Right kidney (tissue), 1 donor: ENCODE measurements around the gene LY6G6D.
A peak's percentile ranks its signal among the peaks of the same experiment; 100 is the strongest.

ENCODE experiments used
- DNase-seq: peaks from one replicate; pipeline ENCODE4 v3.0.0-alpha.2; 2016

LY6G6D gene

DNA sequence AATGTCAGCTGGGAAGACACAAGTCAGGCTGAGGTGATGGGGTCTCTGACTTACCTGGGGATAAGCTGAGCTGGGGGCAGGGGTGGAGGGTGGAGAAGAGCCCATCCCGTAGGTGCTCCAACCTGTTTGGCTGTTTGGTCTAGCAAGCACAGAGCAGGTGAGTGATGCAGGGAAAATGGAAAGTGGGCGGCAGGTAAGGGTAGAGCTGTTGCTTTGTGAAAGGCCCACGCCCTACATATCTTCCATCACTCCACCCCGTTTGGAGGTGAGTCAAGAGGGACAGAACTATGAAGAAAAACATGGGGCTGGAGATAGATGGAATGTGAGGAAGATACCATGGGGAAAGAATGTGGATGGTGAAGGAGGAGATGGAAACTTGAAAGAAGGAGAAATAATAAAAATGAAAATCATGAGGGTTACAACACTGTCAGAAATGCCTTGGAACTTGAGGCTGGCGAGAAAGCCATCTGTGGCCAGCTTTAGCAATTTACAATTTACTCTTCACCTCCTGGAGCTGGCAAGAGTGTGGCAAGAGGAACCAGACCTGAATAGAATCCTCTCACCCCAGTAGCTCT lies 5.1 kb downstream of the LY6G6D start:
- DNase-seq = no peak

GRCh38 chr6:31721351-31722020 lies 6.3 kb downstream of the LY6G6D start, which contains the start of gene LY6G6C:
Gene LY6G6C (minus strand): TSS chr6:31721746. CDS start chr6:31721679, 67 bp downstream.
- no peak for DNase-seq

- DNase-seq = no peak
Measured at GRCh38 chr6:31722173-31722572, 7.0 kb downstream of the LY6G6D start.

DNA sequence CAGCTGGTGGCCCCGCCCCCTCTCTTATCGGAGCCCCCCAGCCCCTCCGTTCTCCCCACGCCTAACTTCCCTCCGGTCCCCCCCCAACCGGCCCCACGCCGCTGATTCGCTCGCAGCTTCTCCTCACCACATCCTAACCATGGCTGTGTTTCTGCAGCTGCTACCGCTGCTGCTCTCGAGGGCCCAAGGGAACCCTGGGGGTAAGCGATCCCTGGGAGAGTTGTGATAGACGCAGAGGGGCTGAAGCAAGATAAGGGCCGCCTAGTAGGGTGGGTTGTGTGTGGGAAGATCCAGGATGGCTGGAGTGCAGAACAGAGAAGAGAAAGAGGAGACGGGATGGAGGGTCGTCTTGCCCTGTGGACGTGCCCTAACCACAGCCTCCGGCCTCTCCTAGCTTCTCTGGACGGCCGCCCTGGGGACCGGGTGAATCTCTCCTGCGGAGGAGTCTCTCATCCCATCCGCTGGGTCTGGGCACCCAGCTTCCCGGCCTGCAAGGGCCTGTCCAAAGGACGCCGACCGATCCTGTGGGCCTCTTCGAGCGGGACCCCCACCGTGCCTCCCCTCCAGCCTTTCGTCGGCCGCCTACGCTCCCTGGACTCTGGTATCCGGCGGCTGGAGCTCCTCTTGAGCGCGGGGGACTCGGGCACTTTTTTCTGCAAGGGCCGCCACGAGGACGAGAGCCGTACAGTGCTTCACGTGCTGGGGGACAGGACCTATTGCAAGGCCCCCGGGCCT lies 8.3 kb downstream of the LY6G6D start, which contains the start of gene MPIG6B:
Gene MPIG6B, plus strand, starts transcription at position 129 of the 735 bp plus-strand sequence. Its CDS starts 11 bp downstream, at position 140.
- no peak for DNase-seq

DNA sequence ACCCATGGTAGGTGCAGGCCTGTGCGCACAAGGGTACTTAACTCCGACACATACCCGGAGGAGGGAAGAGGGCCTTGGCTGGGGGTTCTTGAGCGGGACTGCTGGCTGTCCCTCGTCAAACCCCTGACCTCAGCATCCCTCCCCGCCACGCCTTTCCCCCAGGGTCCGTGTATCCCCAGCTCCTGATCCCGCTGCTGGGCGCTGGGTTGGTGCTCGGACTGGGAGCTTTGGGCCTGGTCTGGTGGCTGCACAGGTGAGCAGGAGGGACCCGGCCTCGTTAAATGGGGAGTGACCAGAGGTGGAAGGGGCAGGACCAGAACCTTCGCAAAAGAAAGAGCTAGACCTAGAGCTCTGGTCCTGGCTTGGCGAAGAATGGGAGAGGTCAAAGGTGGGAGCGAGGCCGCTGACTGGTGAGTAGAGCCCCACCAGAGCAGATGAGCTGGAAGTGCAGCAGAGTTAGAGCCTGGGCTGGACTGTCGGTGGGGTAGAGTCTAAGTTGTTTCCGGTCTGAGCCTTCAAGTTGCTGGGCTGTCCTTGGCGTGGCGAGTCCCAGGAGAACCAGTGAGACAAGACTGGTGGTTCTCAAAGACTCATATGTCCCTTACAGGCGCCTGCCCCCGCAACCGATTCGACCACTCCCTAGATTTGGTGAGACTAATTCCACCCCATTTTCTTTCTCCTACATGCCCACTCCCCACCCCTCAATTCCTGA lies 9.0 kb downstream of the LY6G6D start:
- DNase-seq = no peak

GRCh38 chr6:31725502-31726350 lies 10.6 kb downstream of the LY6G6D start:
- no peak for DNase-seq

- DNase-seq = no peak
Measured at GRCh38 chr6:31727034-31727716, 12.0 kb downstream of the LY6G6D start.

DNA sequence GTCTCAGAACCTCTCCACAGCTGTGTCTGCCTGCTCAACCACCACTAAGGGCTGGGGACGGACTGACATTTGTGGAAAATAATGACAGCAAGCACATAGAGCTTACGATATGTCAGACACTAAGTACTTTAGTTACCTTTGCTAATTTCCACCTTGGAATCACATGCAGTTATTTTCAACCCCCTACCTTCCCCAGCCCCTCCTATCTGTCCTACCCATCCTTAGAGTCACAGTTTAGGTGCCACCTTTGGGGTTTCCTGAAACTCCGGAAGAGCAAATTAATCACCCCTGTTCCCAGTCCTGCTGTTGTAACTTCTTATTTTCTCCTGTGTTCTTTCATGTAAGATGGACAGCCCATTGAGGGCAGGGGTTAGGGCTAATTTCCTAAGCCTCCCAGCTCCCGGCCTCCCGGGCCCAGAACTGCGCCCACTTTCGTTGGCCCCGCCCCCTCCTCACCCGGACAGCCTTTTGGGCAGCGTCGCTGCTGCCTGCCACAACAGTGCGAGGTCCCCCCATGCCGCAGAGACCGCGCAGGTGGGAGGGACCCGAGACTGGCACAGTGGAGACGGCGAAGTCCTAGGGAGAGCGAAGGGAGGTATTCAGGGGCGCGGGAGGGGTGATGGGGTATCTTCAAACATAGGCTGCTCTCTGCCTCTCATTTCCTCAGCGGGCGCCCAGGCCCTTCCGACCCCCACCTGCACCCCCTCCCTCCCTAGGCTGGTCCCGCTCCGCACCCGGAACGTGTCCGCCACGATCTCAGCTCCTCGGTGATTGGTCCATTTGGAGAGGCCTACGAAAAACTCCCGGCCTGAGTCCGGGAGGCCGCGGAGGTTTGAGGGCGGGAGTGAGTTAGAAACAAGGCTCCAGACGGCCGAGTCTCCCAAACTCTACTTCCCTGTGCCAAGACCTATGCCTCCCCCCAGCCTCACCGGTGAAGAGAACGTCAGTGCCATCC lies 12.8 kb downstream of the LY6G6D start:
- no peak for DNase-seq

- DNase-seq = peak; percentile 36
Measured at GRCh38 chr6:31728767-31729514, 13.8 kb downstream of the LY6G6D start, which contains the start of gene DDAH2. Gene DDAH2 (minus strand): TSS chr6:31729299. CDS start chr6:31729161, 138 bp downstream.

GRCh38 chr6:31729515-31729978 lies 14.4 kb downstream of the LY6G6D start:
- peak; percentile 97 for DNase-seq

DNA sequence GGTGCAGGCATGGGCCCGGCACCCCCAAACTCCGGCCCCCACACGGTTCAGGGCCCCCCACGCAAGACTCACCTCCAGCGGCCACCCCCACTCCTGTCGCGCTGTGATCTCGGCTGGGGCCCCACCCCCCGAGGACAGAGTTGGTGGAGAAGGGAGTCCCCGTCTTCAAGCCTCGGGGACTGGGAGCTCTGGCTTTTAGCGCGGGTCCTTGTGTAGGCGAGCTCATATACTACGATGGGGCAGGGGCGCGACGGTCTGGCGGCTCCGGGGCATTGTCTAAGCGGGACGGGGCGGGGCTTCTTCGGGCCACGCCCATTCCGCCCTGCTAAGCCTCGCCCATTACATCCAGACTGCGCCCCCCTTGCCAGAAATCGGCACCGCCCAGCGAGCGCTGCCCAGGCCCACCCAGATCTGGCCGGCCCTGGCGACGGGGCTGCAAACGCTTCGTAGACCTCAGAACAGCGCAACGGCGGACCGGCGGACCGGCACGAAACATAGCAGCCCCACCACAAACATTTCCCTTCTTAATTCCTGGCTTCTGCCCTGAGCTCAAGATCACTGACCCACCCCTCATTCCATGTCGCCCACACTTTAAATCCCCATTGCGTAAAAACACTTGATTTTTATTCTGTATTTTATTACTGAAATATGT lies 15.0 kb downstream of the LY6G6D start:
- DNase-seq = peak; percentile 92

DNA sequence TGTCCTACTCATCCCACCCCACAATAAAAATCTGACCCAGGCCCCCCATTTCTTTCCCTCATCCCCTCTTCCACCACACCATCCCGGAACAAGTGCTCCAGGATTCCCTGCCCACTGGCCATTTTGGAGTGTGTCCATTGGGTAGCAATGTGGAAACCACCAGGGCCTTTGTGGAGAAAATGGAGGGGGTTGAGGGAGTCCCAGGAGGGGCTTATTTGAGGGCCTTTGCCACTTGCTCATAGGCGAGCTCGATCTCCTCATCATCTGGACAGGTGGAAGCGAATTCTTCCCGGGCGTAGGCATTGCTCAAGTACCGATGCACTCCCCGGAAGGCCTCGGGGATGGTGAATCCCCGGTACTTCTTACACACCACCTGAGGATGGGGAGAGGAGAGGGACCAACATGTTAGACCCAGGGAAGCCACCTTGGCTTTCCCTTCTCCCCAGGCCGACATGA lies 15.5 kb downstream of the LY6G6D start:
- DNase-seq = no peak

- DNase-seq = no peak
Measured at GRCh38 chr6:31732029-31732428, 16.9 kb downstream of the LY6G6D start.

DNA sequence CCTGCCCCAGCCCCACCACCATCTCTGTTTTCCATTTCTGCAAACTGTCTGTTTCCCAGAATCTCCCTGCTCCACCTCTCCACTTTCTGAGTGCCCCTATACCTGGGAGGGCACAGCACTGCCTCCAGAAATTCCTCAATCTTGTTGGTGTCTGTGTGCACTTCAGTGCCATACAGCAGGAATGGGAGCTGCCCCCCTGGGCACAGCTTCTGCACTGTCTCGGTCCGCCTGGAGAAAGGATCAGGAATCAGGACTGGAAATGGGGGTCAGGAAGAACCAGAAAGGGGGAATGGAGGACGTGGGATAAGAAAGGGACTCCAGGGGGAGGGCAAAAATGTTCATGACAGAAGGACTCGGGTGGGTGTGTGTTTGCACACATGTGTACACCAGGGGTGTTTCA lies 18.6 kb downstream of the LY6G6D start:
- no peak for DNase-seq

DNA sequence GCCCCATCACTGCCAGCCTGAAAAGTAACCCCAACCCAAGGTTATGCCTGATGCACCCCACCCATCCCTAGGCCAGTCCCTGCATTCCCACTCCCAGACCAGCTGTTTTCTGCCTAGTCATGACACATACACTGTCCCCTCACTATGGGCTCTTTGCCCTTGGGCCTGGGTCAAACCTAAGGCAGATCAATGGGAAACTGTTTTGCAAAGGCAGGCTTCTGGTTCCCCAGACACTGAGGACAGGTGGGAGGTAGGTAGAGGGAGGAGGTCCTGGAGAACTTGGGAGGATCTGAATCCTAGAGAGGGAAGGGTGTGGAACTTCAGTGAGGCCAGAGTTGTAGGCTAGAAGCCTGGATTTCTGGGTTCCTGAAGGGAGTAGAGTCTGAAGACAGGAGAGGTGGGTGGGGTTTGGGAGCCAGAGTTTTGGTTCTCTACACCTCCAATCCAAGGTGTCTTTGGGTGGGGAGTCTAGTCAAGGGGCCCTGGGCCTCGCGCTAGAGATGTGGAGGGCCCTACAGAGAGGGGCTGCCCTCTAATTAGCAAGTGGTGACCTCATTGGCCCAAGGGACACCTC lies 19.2 kb downstream of the LY6G6D start:
- no peak for DNase-seq

DNA sequence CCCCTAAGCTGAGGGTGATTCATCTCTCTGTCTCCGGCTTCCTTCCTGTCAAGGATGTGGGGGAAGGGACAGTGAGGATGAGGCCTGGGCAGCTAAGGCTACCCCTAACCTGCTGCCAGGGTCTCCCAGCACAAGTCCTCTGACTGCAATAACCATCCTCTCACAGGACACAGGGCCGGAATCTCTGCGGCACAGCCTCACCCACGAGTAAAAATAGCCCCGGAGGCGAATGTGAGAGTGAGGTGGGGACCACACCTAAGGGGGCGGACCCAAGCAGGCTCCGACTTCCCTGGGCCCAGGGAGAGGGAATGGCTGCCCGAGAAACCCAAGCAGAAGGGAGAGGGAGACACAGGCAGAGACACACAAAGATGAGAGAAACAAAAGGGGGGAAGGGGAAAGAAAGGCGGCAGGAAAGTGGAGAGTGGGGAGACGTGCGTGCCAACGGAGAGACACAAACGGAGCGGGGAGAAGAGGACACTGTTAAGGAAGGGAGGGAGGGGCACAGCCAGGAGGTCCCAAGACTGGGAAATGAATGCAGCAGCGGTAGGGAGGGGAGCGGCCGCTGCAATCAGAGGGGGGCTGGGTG lies 19.8 kb downstream of the LY6G6D start:
- no peak for DNase-seq

GRCh38 chr6:31736021-31736767 lies 21.0 kb downstream of the LY6G6D start, which contains the start of gene CLIC1:
Gene CLIC1 (minus strand): TSS chr6:31736530. CDS start chr6:31736300, 230 bp downstream.
- peak; percentile 83 for DNase-seq
